Osteoblast (primary cell): ENCODE data around the gene FBXO2. TPM values are rescaled to one million over a fixed set of nuclear protein-coding genes. Genes with fewer than 3 reads are reported as not detected.

Source experiments
- DNase-seq: peaks from one replicate; pipeline ENCODE4 v3.0.0; 2011; ENCODE audit warnings: low spot score, mixed read lengths; ENCODE audit not compliant: insufficient read length; ENCODE audit errors: missing footprints
- H2AFZ ChIP-seq: 2 replicates; pipeline ENCODE4 v1.6.0; 2011; ENCODE audit warnings: mild to moderate bottlenecking, low read length
- H3K27ac ChIP-seq: 2 replicates; pipeline ENCODE4 v1.5.1; 2011; ENCODE audit warnings: mild to moderate bottlenecking, low read depth, low read length, moderate library complexity
- H3K27me3 ChIP-seq: 2 replicates; pipeline ENCODE4 v1.6.0; 2012; ENCODE audit warnings: mild to moderate bottlenecking, control low read depth, inconsistent platforms, low read length, moderate library complexity; ENCODE audit not compliant: insufficient read depth
- H3K36me3 ChIP-seq: 2 replicates; pipeline ENCODE4 v1.5.1; 2011; ENCODE audit warnings: mild to moderate bottlenecking, low read length, control low read depth, moderate library complexity; ENCODE audit not compliant: insufficient read depth
- H3K4me1 ChIP-seq: 2 replicates; pipeline ENCODE4 v1.5.1; 2011; ENCODE audit warnings: mild to moderate bottlenecking, low read length, control low read depth, moderate library complexity; ENCODE audit not compliant: insufficient read depth
- H3K4me2 ChIP-seq: 2 replicates; pipeline ENCODE4 v1.6.0; 2011; ENCODE audit warnings: mild to moderate bottlenecking, low read length; ENCODE audit not compliant: insufficient read depth
- H3K4me3 ChIP-seq: fragments of 200-600 bp; sonication (generic); 3 replicates; pipeline ENCODE4 v1.5.1; 2012; ENCODE audit warnings: mild to moderate bottlenecking, low read length, inconsistent platforms; ENCODE audit not compliant: insufficient read depth
- H3K79me2 ChIP-seq: 2 replicates; pipeline ENCODE4 v1.6.0; 2012; ENCODE audit warnings: mild to moderate bottlenecking, low read length, control low read depth, inconsistent platforms; ENCODE audit not compliant: insufficient read depth
- H3K9me3 ChIP-seq: 2 replicates; pipeline ENCODE4 v1.5.1; 2011; ENCODE audit warnings: low read depth, low read length, control low read depth
- H4K20me1 ChIP-seq: 2 replicates; pipeline ENCODE4 v1.6.0; 2012; ENCODE audit warnings: mild to moderate bottlenecking, low read length, control low read depth; ENCODE audit not compliant: insufficient read depth
- total RNA-seq: library from RNA; depleted of rRNA; stranded (reverse); fragments of >200 nt; gene quantifications from 2 replicates; pipeline ENCODE4 v1.2.3, GENCODE V29; 2012
- TF ChIP-seq, protein P1 (sequence below): IDR thresholded peaks from 2 replicates; pipeline ENCODE4 v1.5.1; 2011; ENCODE audit warnings: mild to moderate bottlenecking, low read depth, low read length, moderate library complexity; ENCODE audit errors: extremely low read depth

FBXO2 gene
- total RNA-seq, 1 donor = 0.36 TPM

- Histone ChIP-seq H3K27ac (no peak within 1 kb of the TSS), H3K36me3 (no peaks in the 10 kb centered on the region), H3K27me3 (peaks cover 53% of the 10 kb centered on the region), H3K4me2 (no peak within 1 kb of the TSS), H3K79me2 (no peaks in the 10 kb centered on the region), H4K20me1 (peaks cover 4% of the 10 kb centered on the region), H3K4me1 (peaks cover 12% of the 10 kb centered on the region), H2AFZ (no peak within 1 kb of the TSS), H3K4me3 (no peak within 1 kb of the TSS), H3K9me3 (no peaks in the 10 kb centered on the region)
- DNase-seq = no peak
- TF ChIP-seq, protein P1, sequence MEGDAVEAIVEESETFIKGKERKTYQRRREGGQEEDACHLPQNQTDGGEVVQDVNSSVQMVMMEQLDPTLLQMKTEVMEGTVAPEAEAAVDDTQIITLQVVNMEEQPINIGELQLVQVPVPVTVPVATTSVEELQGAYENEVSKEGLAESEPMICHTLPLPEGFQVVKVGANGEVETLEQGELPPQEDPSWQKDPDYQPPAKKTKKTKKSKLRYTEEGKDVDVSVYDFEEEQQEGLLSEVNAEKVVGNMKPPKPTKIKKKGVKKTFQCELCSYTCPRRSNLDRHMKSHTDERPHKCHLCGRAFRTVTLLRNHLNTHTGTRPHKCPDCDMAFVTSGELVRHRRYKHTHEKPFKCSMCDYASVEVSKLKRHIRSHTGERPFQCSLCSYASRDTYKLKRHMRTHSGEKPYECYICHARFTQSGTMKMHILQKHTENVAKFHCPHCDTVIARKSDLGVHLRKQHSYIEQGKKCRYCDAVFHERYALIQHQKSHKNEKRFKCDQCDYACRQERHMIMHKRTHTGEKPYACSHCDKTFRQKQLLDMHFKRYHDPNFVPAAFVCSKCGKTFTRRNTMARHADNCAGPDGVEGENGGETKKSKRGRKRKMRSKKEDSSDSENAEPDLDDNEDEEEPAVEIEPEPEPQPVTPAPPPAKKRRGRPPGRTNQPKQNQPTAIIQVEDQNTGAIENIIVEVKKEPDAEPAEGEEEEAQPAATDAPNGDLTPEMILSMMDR = no peak
Observed at GRCh38 chr1:11691302-11691914, 37.2 kb upstream of the FBXO2 start, which contains the start of gene DRAXIN. Gene DRAXIN, plus strand, starts transcription at chr1:11691710. Its CDS starts 14,549 bp downstream, at chr1:11706259.

- H4K20me1 ChIP-seq = peaks cover 4% of the 10 kb centered on the region
- peaks cover 12% of the 10 kb centered on the region for H3K4me1 ChIP-seq
- TF ChIP-seq, protein P1 = no peak
- no peak overlapping the region for H3K4me3 ChIP-seq
- DNase-seq = no peak
- no peak overlapping the region for H3K4me2 ChIP-seq
- no peaks in the 10 kb centered on the region for H3K79me2 ChIP-seq
- no peak overlapping the region for H2AFZ ChIP-seq
- no peak overlapping the region for H3K27ac ChIP-seq
- H3K27me3 ChIP-seq = peaks cover 58% of the 10 kb centered on the region
- H3K9me3 ChIP-seq = no peaks in the 10 kb centered on the region
- H3K36me3 ChIP-seq = no peaks in the 10 kb centered on the region
Observed at GRCh38 chr1:11690397-11691301, 36.4 kb upstream of the FBXO2 start.

- no peak overlapping the region for H3K4me3 ChIP-seq
- H4K20me1 ChIP-seq = peaks cover 4% of the 10 kb centered on the region
- H3K36me3 ChIP-seq = no peaks in the 10 kb centered on the region
- H3K27ac ChIP-seq = no peak overlapping the region
- peaks cover 9% of the 10 kb centered on the region for H3K4me1 ChIP-seq
- no peaks in the 10 kb centered on the region for H3K9me3 ChIP-seq
- TF ChIP-seq, protein P1 = no peak
- H3K27me3 ChIP-seq = peaks cover 46% of the 10 kb centered on the region
- H3K79me2 ChIP-seq = no peaks in the 10 kb centered on the region
- no peak for DNase-seq
- H3K4me2 ChIP-seq = no peak overlapping the region
- no peak overlapping the region for H2AFZ ChIP-seq
Observed at GRCh38 chr1:11688506-11688905, 34.3 kb upstream of the FBXO2 start.

DNA sequence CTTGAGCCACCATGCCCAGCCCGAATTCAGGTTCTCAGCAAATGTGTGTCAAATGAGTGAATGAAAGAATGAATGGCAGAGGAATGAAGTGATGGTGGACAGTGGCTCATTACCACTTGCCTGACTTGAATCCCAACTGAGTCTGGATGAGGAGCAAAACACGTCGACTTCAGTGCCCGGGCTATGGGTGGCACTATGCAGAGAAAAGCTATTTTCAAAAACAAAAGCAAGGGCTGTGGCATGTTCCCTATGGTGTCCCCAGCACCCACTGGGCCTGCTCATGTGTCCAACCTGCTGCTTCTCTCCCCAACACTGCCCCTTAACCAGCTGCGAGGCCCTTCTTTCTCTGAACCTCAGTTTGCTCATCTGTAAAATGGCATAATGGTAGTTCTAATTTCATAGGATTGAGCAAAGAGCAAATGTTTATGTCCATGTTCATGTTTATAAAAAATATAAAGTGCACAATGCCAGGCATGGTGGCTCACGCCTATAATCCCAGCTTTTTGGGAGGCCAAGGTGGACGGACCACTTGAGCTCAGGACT, 31.1 kb upstream of the FBXO2 start:
- Histone ChIP-seq H3K36me3 (no peaks in the 10 kb centered on the region), H4K20me1 (peaks cover under 1% of the 10 kb centered on the region), H3K4me3 (no peak overlapping the region), H3K9me3 (no peaks in the 10 kb centered on the region), H3K4me1 (peaks cover 16% of the 10 kb centered on the region), H3K27me3 (peaks cover 23% of the 10 kb centered on the region), H3K27ac (no peak overlapping the region), H3K4me2 (no peak overlapping the region), H2AFZ (no peak overlapping the region), H3K79me2 (peaks cover 3% of the 10 kb centered on the region)
- DNase-seq = no peak
- TF ChIP-seq, protein P1 = no peak
